ENCODE results near the gene MUC2.

Gene MUC2

DNA sequence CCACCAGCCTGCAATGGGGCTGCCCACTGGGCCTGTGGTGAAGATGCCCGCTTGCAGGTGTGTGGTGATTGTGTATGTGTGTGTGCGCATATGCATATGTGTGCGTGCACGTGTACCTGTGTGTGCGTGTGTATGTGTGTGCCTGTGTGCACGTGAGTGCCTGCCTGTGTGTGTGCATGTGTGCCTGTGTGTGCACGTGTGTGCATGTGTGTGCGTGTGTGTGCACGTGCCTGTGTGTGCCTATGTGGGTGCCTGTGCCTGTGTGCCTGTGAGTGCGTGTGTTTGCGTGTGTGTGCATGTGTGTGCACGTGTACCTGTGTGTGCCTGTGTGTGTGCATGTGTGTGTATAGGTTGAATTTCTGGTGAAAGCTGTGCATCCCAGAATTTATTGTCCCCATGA is 35.8 kb upstream of the MUC2 start:
- WGBS, 2 donors (ENCODE audit: extremely low coverage in 2 of 2, insufficient read length in 2 of 2, insufficient replicate concordance in 1 of 2): no CpG with 5 or more reads among the region's 12 CpGs
- no peak overlapping the region for H2BK120ac ChIP-seq (ENCODE audit: low read depth, low read length)
- H3K36me3 ChIP-seq (replicated peaks in 1 of 2; ENCODE audit: control insufficient read depth in 2 of 2, insufficient read depth in 2 of 2, low read length in 2 of 2): no peaks in the 10 kb centered on the region
- peaks cover 0 to 7% of the 10 kb centered on the region in 2 donors for H3K4me1 ChIP-seq (ENCODE audit: control insufficient read depth in 2 of 2, insufficient read depth in 1 of 2, low read depth in 1 of 2, low read length in 2 of 2)
- no peak overlapping the region for H4K8ac ChIP-seq (ENCODE audit: low read depth, low read length)
- peak overlapping the region; percentile 52 for H3K23ac ChIP-seq (ENCODE audit: low read depth, low read length, poor library complexity)
- H2BK5ac ChIP-seq (ENCODE audit: low read length): no peak overlapping the region
- H3K4me2 ChIP-seq (ENCODE audit: insufficient read depth, low read length, poor library complexity, severe bottlenecking): no peak overlapping the region
- peak overlapping the region; percentile 59 for H3K18ac ChIP-seq (ENCODE audit: low read length)
- H2BK15ac ChIP-seq (ENCODE audit: low read length): no peak overlapping the region
- H3K27me3 ChIP-seq (ENCODE audit: control insufficient read depth in 3 of 3, insufficient read depth in 3 of 3, low read depth in 1 of 3, low read length in 3 of 3): peaks cover 0 to 10% (median 0%) of the 10 kb centered on the region in 3 experiments
- peak overlapping the region; percentile 89 for H3K4ac ChIP-seq (ENCODE audit: low read length)
- DNase-seq (ENCODE audit: low spot score): no peak
- H2BK12ac ChIP-seq (ENCODE audit: low read length): no peak overlapping the region
- no peak overlapping the region for H2AFZ ChIP-seq (ENCODE audit: low read length)
- H4K91ac ChIP-seq (ENCODE audit: low read depth, low read length, poor library complexity): no peak overlapping the region
- H3K4me3 ChIP-seq (ENCODE audit: low read length in 2 of 2): peak overlapping the region in 1 of 2 donors; percentile 78
- H3K9ac ChIP-seq (ENCODE audit: low read depth, low read length, poor library complexity): peak overlapping the region; percentile 72
- H3K9me3 ChIP-seq (replicated peaks in 1 of 2; ENCODE audit: control insufficient read depth in 2 of 2, insufficient read depth in 1 of 2, low read depth in 1 of 2, low read length in 2 of 2): peaks cover 0 to 3% of the 10 kb centered on the region in 2 donors
- H3K27ac ChIP-seq (replicated peaks; ENCODE audit: low read length): no peak overlapping the region
- H2AK5ac ChIP-seq (ENCODE audit: low read depth, low read length): no peak overlapping the region
- H3K14ac ChIP-seq (ENCODE audit: low read length): peak overlapping the region; percentile 84
- H3K79me1 ChIP-seq (ENCODE audit: low read depth, low read length): no peaks in the 10 kb centered on the region

GRCh38 chr11:1039481-1040427 is 34.9 kb upstream of the MUC2 start:
- no peak overlapping the region for H3K4ac ChIP-seq (ENCODE audit: low read length)
- no CpG with 5 or more reads among the region's 32 CpGs for WGBS, 2 donors (ENCODE audit: extremely low coverage in 2 of 2, insufficient read length in 2 of 2, insufficient replicate concordance in 1 of 2)
- H3K27ac ChIP-seq (replicated peaks; ENCODE audit: low read length): no peak overlapping the region

GRCh38 chr11:1040428-1041148 is 34.1 kb upstream of the MUC2 start:
- Histone ChIP-seq H3K4me1 (ENCODE audit: control insufficient read depth in 2 of 2, insufficient read depth in 1 of 2, low read depth in 1 of 2, low read length in 2 of 2) (peaks cover 0 to 3% of the 10 kb centered on the region in 2 donors), H2AK5ac (ENCODE audit: low read depth, low read length) (peak overlapping the region; percentile 43), H3K27me3 (ENCODE audit: control insufficient read depth in 3 of 3, insufficient read depth in 3 of 3, low read depth in 1 of 3, low read length in 3 of 3) (peaks cover 0 to 10% (median 0%) of the 10 kb centered on the region in 3 experiments), H3K9me3 (replicated peaks in 1 of 2; ENCODE audit: control insufficient read depth in 2 of 2, insufficient read depth in 1 of 2, low read depth in 1 of 2, low read length in 2 of 2) (peaks cover 0 to 3% of the 10 kb centered on the region in 2 donors), H3K4me3 (ENCODE audit: low read length in 2 of 2) (no peak overlapping the region), H4K8ac (ENCODE audit: low read depth, low read length) (no peak overlapping the region), H3K23ac (ENCODE audit: low read depth, low read length, poor library complexity) (peak overlapping the region; percentile 67), H2BK5ac (ENCODE audit: low read length) (peak overlapping the region; percentile 82), H2BK120ac (ENCODE audit: low read depth, low read length) (no peak overlapping the region), H2AFZ (ENCODE audit: low read length) (no peak overlapping the region), H3K14ac (ENCODE audit: low read length) (no peak overlapping the region), H3K36me3 (replicated peaks in 1 of 2; ENCODE audit: control insufficient read depth in 2 of 2, insufficient read depth in 2 of 2, low read length in 2 of 2) (no peaks in the 10 kb centered on the region), H3K27ac (replicated peaks; ENCODE audit: low read length) (no peak overlapping the region), H3K79me1 (ENCODE audit: low read depth, low read length) (no peaks in the 10 kb centered on the region), H2BK12ac (ENCODE audit: low read length) (no peak overlapping the region), H2BK15ac (ENCODE audit: low read length) (peak overlapping the region; percentile 33), H3K9ac (ENCODE audit: low read depth, low read length, poor library complexity) (peak overlapping the region; percentile 15), H3K18ac (ENCODE audit: low read length) (peak overlapping the region; percentile 44), H3K4ac (ENCODE audit: low read length) (no peak overlapping the region), H4K91ac (ENCODE audit: low read depth, low read length, poor library complexity) (no peak overlapping the region), H3K4me2 (ENCODE audit: insufficient read depth, low read length, poor library complexity, severe bottlenecking) (no peak overlapping the region)
- WGBS, 2 donors (ENCODE audit: extremely low coverage in 2 of 2, insufficient read length in 2 of 2, insufficient replicate concordance in 1 of 2): no CpG with 5 or more reads among the region's 16 CpGs
- no peak for DNase-seq (ENCODE audit: low spot score)

More at GRCh38 chr11:1039481-1040427, 34.9 kb upstream of the MUC2 start:
- Histone ChIP-seq H4K91ac (ENCODE audit: low read depth, low read length, poor library complexity) (no peak overlapping the region), H2BK15ac (ENCODE audit: low read length) (no peak overlapping the region), H3K14ac (ENCODE audit: low read length) (no peak overlapping the region), H2BK5ac (ENCODE audit: low read length) (peak overlapping the region; percentile 32), H2AFZ (ENCODE audit: low read length) (no peak overlapping the region), H2AK5ac (ENCODE audit: low read depth, low read length) (peak overlapping the region; percentile 34), H3K79me1 (ENCODE audit: low read depth, low read length) (no peaks in the 10 kb centered on the region), H3K9ac (ENCODE audit: low read depth, low read length, poor library complexity) (peak overlapping the region; percentile 15), H3K23ac (ENCODE audit: low read depth, low read length, poor library complexity) (peak overlapping the region; percentile 67), H3K27me3 (ENCODE audit: control insufficient read depth in 3 of 3, insufficient read depth in 3 of 3, low read depth in 1 of 3, low read length in 3 of 3) (peaks cover 0 to 10% (median 0%) of the 10 kb centered on the region in 3 experiments), H3K36me3 (replicated peaks in 1 of 2; ENCODE audit: control insufficient read depth in 2 of 2, insufficient read depth in 2 of 2, low read length in 2 of 2) (no peaks in the 10 kb centered on the region), H2BK12ac (ENCODE audit: low read length) (peak overlapping the region; percentile 11), H3K4me1 (ENCODE audit: control insufficient read depth in 2 of 2, insufficient read depth in 1 of 2, low read depth in 1 of 2, low read length in 2 of 2) (peaks cover 0 to 3% of the 10 kb centered on the region in 2 donors), H2BK120ac (ENCODE audit: low read depth, low read length) (no peak overlapping the region), H3K4me2 (ENCODE audit: insufficient read depth, low read length, poor library complexity, severe bottlenecking) (no peak overlapping the region), H4K8ac (ENCODE audit: low read depth, low read length) (no peak overlapping the region), H3K4me3 (ENCODE audit: low read length in 2 of 2) (no peak overlapping the region), H3K18ac (ENCODE audit: low read length) (peak overlapping the region; percentile 16), H3K9me3 (replicated peaks in 1 of 2; ENCODE audit: control insufficient read depth in 2 of 2, insufficient read depth in 1 of 2, low read depth in 1 of 2, low read length in 2 of 2) (peaks cover 0 to 3% of the 10 kb centered on the region in 2 donors)
- DNase-seq (ENCODE audit: low spot score): no peak

- no peak for DNase-seq (ENCODE audit: low spot score)
- Histone ChIP-seq H3K4me2 (ENCODE audit: insufficient read depth, low read length, poor library complexity, severe bottlenecking) (no peak overlapping the region), H3K4ac (ENCODE audit: low read length) (peak overlapping the region; percentile 37), H3K79me1 (ENCODE audit: low read depth, low read length) (no peaks in the 10 kb centered on the region), H4K8ac (ENCODE audit: low read depth, low read length) (no peak overlapping the region), H3K4me3 (ENCODE audit: low read length in 2 of 2) (no peak overlapping the region), H4K91ac (ENCODE audit: low read depth, low read length, poor library complexity) (no peak overlapping the region), H2AFZ (ENCODE audit: low read length) (no peak overlapping the region), H2BK5ac (ENCODE audit: low read length) (peak overlapping the region; percentile 82), H2BK15ac (ENCODE audit: low read length) (peak overlapping the region; percentile 67), H3K23ac (ENCODE audit: low read depth, low read length, poor library complexity) (no peak overlapping the region), H3K27me3 (ENCODE audit: control insufficient read depth in 3 of 3, insufficient read depth in 3 of 3, low read depth in 1 of 3, low read length in 3 of 3) (peaks cover 0 to 10% (median 0%) of the 10 kb centered on the region in 3 experiments), H3K9me3 (replicated peaks in 1 of 2; ENCODE audit: control insufficient read depth in 2 of 2, insufficient read depth in 1 of 2, low read depth in 1 of 2, low read length in 2 of 2) (peaks cover 0 to 3% of the 10 kb centered on the region in 2 donors), H3K27ac (replicated peaks; ENCODE audit: low read length) (no peak overlapping the region), H2AK5ac (ENCODE audit: low read depth, low read length) (peak overlapping the region; percentile 70), H3K4me1 (ENCODE audit: control insufficient read depth in 2 of 2, insufficient read depth in 1 of 2, low read depth in 1 of 2, low read length in 2 of 2) (peaks cover 0 to 3% of the 10 kb centered on the region in 2 donors), H3K36me3 (replicated peaks in 1 of 2; ENCODE audit: control insufficient read depth in 2 of 2, insufficient read depth in 2 of 2, low read length in 2 of 2) (no peaks in the 10 kb centered on the region), H3K9ac (ENCODE audit: low read depth, low read length, poor library complexity) (no peak overlapping the region), H3K14ac (ENCODE audit: low read length) (peak overlapping the region; percentile 38), H3K18ac (ENCODE audit: low read length) (no peak overlapping the region), H2BK12ac (ENCODE audit: low read length) (peak overlapping the region; percentile 84), H2BK120ac (ENCODE audit: low read depth, low read length) (no peak overlapping the region)
- WGBS, 2 donors (ENCODE audit: extremely low coverage in 2 of 2, insufficient read length in 2 of 2, insufficient replicate concordance in 1 of 2): no CpG with 5 or more reads among the region's 8 CpGs
Observed at GRCh38 chr11:1041149-1041467, 33.6 kb upstream of the MUC2 start.

All from neuronal stem cell (in vitro differentiated cells).